Astrocyte of the cerebellum (primary cell): ENCODE data around the gene VTA1.
"Not testable (repeated sequence)": the region's sequence is repeated elsewhere in the genome, so short reads cannot be mapped to it uniquely, and the experiment has no call there.

Experiments
- DNase-seq: peaks from one replicate; pipeline ENCODE4 v3.0.0-alpha.2; 2011; ENCODE audit warnings: low read depth
- H3K4me3 ChIP-seq: 2 replicates; pipeline ENCODE4 v1.5.1; 2011; ENCODE audit warnings: mild to moderate bottlenecking, low read depth, low read length, moderate library complexity
- CTCF ChIP-seq: IDR thresholded peaks from 2 replicates; pipeline ENCODE4 v1.5.1; 2012; ENCODE audit warnings: low read length, low read depth, moderate library complexity, mild to moderate bottlenecking; ENCODE audit errors: missing control alignments
- in situ Hi-C: cut with HindIII; loops from 2 replicates; pipeline ENCODE4 v1.10.0; 2017; ENCODE audit warnings: low sequenced_read_pairs

Gene VTA1

GRCh38 chr6:142232206-142233044 lies 85.4 kb downstream of the VTA1 start:
- in situ Hi-C loops, H3K4me3 ChIP-seq: not testable (repeated sequence)
- peak; percentile 40 for TF ChIP-seq CTCF
- peak; percentile 18 for DNase-seq

DNA sequence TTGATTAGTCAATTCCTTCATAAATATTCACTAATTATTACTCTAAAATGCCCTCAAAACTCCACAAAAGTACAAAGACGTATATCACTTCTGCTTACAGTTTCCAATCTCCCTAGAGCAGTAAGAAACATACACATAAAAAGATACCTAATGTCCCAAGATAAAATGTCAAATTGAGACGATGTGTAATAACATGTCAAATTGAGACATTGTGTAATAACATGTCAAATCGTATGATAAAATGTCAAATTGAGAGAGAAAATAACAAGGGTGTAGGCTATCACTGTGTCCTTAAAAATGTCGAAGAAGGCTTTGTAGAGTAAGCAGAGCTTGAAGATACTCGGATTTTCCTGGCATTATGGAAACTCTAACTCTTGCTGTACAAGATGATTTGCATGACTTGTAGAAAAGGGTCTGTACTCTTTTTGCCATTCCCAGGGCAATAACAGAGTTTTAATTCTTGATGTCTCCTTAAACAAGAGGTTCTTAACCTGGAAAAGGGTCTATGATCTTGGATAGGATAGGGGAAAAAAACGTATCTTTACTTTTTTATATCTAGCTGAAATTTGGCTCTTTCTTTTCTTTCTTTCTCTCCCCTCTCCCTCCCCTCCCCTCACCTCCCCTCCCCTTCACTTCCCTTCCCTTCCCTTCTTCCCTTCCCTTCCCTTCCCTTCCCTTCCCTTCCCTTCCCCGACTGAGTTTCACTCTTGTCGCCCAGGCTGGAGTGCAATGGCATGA lies 87.1 kb downstream of the VTA1 start:
- in situ Hi-C loops: no loop called here
- no peak for DNase-seq
- H3K4me3 ChIP-seq: no peak overlapping the region
- no peak for TF ChIP-seq CTCF

DNA sequence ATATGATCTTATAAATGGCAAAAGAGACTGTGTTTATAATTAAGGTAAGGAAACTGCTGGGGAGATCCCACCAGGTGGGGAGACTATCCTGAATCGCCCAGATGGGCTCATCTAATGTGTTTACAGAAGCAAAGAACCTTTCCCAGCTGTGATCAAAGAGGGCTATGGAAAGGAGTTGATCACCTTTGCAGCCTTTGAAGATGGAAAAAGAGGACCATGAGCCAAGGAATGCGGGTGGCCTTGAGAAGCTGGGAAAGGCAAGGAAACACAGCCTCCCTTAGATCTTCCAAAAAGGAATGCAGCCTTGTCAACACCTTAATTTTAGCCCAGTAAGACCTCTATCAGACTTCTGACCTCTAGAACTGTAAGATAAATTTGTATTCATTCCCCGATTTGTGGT lies 88.2 kb downstream of the VTA1 start:
- H3K4me3 ChIP-seq: no peak overlapping the region
- TF ChIP-seq CTCF: no peak
- in situ Hi-C loops: no loop called here
- no peak for DNase-seq

- H3K4me3 ChIP-seq: no peak overlapping the region
- DNase-seq: no peak
- in situ Hi-C loops: no loop called here
- no peak for TF ChIP-seq CTCF
Observed at GRCh38 chr6:142235791-142236190, 88.7 kb downstream of the VTA1 start.

GRCh38 chr6:142236691-142237090 lies 89.6 kb downstream of the VTA1 start:
- no peak for DNase-seq
- in situ Hi-C loops: no loop called here
- no peak overlapping the region for H3K4me3 ChIP-seq
- no peak for TF ChIP-seq CTCF

DNA sequence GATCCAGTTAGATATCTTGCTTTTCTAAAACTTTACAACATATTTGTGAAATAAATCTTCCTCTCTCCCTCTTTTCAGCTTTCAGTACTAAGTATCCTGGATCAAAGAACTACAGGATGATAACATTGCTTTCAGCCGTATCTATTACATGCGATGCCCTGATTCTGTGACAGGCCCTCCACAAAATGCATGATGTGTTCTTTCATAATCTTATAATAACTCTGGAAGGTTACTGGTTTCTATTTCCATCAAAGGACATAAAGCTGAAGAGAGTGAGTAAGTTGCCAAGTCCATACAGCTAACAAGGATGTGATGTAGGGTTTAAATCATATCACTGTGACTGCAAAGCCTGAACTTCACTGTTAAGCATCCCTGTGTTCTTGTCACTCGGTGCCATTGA lies 91.8 kb downstream of the VTA1 start:
- TF ChIP-seq CTCF: no peak
- in situ Hi-C loops: no loop called here
- DNase-seq: no peak
- no peak overlapping the region for H3K4me3 ChIP-seq
